HG03442 (cell line): ENCODE measurements around the gene SRRM1.
"Not testable (repeated sequence)": the region's sequence is repeated elsewhere in the genome, so short reads cannot be mapped to it uniquely, and the experiment has no call there.

Experiments
- ATAC-seq: cut with Tn5 transposase; IDR thresholded peaks from one replicate; pipeline ENCODE4 v1.9.1; 2021; ENCODE audit warnings: mild to moderate bottlenecking, moderate library complexity; ENCODE audit not compliant: unreplicated experiment

Gene SRRM1

DNA sequence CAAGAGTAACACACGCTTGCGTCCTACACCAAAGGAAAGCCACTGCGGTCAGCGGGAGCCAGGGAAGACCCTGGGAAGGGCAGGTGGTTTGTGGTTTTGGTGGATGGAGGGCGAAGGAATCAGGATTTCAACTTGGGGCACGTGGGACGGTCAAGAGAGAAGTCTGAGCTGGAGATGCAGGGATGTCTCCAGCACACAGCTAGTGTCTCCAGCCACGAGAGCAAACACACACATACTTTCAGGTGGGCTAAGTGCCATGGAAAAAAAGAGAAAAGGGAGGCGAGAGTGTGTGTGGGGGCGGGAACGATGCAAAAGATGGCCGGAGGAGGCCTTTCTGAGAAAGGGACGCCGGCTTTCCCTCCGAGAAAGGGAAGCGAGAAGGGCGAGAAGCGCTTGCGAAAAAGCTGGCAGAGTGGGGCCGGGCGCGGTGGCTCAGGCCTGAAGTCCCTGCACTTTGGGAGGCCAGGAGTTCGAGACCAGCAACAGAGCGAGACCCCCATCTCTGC, 1.4 kb upstream of the SRRM1 start:
- no peak for ATAC-seq

DNA sequence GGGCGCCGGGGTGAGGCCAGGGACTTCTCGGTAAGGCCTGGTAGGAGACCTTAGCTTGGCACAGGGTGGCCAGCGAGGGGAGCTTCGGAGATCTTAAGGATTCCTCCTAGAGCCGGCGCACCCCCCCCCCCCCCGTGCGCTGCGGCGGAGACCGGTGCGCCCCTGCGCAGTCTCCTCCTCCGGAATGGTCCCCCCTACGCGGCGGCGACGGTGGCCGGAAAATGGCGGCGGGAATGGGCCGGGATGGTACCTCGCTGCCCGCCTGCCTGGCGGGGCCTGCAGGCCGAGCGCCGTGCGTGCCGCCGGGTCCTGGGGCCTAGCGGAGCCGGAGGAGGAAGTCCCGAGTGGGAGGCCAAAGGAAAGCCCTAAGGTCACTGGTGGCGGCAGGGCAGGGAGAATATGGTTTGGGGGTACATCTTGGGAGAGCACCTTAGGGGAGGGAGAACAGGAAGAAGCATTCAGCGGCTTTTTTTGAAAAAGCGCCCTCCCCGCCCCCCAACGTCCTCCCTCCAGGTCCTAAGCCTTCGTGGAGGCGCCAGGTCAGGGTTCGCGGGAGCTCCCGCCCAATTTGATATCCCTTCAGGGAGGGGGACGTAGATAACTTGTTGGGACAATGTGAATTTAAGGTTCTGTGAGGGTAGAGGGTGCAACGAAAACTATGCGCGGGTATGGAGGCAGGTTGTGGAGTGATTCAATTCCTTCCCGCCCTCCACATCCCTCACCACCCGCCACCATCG, 429 bp downstream of the SRRM1 start:
- ATAC-seq, result peak; percentile 16

DNA sequence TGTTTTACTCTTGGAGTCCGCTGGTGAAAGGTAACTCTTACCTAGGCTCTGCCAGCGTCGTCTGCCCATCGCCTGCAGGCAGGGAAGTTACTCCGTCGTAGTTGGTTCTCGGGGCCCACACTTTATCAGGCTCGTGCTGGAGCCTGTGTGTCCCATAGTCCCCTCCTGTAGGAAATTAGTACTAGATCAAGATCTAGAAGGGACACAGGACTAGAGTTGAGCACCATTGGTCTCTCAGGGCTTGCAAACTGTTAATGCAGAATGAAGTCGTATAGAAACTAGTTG, 940 bp downstream of the SRRM1 start:
- ATAC-seq, result no peak

DNA sequence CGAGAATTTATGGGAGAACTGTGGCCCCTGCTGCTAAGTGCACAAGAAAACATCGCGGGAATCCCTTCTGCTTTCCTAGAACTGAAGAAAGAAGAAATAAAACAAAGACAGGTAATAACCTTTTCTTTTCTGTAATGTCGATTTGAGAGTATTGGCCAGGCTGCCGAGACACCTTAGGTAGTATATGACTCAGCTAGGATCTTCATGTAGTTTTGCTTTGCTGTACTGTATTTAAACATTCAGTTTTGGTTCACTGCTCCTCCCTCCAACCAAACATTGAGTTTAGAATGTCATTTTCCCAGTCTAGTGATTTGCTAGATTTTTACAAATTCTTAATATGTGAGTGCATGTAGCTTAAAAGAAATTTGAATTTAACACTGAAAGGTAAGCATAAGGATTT, 5.8 kb downstream of the SRRM1 start:
- no peak for ATAC-seq

DNA sequence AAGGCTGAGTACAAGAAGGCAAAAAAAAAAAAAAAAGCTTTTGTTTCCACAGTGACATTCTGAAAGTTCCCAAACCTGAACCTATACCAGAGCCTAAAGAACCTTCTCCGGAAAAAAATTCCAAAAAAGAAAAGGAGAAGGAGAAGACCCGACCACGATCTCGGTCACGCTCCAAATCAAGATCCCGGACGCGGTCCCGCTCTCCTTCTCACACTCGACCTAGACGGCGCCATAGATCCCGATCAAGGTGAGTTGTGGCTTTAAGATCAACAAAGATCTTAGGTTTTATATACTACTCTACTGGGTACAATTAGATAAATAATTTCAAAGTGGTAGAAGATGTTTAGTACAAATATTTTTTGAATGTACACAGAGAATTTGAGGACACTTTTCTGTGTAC, 9.3 kb downstream of the SRRM1 start:
- no peak for ATAC-seq

DNA sequence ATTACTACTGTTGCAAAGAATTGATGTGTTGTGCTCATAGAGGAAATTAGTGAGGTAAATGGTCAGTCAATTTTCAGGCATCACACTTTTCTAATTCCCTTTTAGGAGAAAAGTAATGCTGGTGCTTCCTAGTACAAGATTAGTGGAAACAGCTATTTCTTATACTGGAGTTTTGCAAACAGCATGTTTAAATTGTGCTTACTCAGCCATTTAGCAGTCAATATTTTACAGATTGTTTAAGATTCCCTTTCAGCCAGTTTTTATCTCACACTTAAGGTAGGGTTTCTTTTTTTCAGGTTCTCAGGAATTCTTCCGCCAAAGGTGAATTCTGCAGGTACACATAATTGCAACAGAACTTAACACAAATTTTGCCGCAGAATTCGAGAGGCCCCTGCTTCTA, 10.9 kb downstream of the SRRM1 start:
- no peak for ATAC-seq

DNA sequence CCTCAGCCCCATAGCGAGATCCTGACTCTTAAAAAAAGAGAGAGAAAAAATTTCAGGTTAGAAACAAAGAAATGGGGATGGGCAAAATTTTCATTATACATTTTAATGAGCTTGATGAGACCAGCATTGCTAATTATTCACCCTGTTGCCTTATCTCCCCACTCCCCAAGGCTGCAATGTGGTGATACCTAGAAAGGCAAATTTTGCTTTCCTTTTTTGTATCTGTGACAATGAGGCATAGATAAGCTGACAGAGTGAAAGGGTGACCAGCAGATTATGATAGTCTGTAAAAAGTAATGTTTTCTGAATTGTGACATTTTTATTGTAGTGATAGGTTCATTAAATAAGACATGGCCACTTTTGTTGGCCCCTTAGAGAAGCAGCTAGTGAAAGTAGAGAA, 12.9 kb downstream of the SRRM1 start:
- no peak for ATAC-seq

DNA sequence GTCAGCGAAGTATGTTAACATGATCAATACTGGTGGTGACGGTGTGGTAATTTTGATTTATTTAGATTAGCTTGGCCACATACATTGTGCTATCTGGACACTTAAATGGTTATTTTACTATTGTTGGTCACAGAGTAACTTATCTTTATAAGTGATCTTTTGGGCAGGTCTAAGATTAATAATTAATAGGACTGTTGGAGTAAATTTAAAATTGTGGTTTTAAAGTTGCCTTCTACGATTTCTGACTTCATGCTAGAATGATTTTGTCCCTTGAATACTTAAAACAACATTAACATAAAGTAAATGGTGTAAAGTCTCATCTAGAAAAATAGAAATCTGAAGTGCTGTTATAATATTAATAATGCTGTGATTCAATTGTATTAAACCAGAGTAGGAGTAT, 14.7 kb downstream of the SRRM1 start:
- ATAC-seq, result no peak

DNA sequence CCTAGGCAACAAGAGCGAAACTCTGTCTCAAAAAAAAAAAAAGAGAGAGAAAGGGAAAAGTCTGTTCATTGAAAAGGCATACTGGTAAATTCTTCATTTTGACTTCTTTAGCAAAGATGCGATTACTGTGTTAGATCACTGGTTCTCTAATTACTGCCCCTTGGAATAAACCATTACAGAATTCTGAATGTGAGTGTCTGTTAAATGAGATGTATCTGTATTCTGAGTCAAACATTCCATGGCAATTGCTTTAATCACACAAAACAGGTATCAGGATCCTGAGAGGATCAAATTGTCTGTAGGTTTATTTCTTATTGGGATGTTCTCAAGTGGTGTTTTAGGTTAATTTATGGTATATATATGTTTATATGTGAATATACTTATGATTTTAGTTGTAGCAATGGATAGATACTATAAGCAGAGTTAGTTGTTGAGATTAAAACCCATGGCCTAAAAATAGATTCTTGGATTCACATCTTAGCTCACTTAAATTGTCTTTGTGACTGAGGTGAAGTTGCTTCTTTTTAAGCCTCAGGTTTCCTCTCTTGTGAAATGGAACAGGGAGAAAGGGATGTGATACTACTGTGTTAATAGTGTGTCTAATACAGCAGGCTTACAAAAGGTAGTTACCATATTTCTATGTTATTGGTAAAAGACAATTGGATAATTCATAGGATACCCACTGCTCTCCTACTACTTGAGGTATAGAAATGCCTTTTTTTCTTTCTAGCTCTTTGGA, 16.2 kb downstream of the SRRM1 start:
- ATAC-seq, result no peak

DNA sequence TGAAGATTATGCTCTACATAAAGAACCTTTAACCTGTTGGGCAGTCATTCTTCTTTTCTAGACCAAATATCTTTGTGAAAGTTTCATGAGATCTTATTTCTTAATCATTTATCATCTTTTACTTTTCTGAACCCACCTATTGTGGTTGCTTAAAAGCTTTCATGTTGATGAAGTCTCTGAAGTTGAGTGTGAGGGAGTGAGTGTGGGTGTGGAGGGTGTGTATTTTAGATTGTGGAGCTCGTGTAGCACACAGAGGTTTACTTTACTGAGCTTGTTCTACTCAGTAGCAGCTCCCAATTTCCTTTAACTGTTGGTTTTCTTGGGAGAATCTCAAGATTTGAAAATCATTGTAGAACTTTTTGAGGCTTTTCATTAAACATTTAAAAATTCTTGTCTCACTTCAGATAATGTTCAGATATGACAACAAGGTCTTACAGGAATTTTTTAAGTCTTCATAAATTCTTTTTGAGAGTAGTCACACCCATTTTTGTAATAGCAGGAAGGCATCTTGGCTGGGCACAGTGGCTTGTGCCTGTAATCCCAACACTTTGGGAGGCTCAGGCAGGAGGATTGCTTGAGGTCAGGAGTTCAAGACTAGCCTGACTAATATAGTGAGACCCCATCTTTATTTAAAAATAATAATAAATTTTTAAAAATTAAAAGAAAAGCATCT, 17.0 kb downstream of the SRRM1 start:
- no peak for ATAC-seq

DNA sequence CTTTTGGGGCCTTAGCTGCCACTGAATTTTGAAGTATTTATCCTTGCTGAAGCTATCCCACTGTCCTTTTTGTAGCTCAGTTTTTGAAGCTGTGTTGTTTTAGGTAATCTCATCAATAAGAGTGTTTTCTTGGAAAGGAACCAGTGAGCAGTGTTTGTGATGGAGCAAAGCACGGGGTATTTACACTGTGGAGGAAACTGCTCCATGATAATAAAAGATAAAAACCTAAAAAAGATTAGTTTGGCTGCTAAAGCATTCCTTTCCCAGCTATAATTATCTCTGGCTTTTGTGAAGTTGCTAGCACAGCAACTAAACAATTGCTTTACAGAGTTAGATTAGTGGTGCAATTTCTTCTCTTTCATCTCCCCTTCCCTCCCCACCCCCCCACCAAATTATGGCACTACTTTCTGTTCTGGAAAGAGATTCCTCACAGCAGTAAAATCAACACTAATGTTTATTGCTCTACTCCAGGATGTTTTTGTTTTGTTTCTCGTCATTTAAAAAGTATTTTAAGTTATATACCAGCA, 21.5 kb downstream of the SRRM1 start:
- ATAC-seq, result no peak

DNA sequence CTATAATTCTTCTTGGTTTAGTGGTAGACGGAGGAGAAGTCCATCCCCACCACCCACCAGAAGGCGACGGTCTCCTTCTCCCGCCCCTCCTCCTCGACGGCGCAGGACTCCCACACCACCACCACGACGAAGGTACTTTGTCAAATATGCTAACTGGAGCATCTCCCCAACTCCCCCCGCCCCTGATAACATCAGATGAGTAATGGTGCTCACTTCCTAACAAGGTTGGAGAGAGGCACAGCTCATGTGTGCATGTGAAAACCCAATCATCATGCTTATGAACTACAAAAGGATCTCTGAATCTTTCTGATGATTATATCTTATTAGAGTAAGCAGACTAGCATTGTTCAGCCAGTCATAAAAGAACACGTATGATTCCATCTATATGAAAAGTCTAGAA, 23.7 kb downstream of the SRRM1 start:
- no peak for ATAC-seq

DNA sequence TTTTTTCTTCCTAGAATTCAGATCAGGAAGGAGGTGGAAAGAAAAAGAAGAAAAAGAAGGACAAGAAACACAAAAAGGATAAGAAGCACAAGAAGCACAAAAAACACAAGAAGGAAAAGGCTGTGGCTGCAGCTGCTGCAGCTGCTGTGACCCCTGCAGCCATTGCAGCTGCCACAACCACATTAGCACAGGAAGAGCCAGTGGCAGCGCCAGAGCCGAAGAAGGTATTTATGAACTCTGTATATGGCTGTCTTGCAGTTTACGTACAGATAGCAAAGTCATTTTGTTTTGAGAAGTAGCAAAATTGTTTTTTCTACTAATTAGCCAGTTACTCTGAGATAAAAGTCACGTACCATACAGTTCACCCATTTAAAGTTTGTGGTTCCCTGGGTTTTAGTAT, 28.3 kb downstream of the SRRM1 start:
- not testable (repeated sequence) for ATAC-seq

DNA sequence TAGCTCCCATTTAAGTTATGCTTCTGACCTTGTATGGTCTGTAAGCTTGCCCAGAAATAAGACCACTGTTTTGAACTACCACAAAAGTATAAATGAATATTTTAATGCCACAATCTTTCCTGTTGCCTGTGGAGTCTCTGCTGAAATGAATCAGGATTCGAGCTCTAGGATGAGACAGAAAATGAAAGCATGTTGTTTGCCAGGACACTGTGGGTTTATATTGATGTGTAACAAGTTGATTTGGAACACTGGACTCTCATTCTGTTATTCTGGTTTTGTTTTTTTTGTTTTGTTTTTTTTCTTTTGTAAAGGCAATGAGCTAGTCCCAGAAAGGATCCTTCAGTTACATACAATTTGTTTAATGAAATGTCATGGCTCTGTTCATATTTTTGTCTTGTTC, 29.6 kb downstream of the SRRM1 start:
- ATAC-seq, result not testable (repeated sequence)

DNA sequence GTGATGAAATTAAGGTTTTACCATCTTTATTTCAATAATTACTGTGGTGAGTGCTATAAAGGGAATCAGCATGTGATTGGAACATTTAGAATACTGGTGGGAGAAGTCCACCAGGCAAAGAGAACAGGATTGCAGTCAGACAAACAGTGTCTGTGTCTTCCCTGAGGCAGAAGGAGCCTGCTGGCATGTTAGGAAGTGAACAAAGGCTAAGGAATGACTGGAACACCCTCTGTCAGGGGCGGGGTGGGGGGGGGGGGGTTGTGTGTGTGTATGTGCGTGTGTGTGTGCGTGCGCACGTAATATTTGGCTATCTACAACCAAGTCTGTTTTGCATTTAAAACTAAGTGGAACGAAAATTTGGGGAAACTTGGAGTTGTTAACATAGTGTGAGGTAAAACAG, 30.2 kb downstream of the SRRM1 start:
- ATAC-seq, result no peak

DNA sequence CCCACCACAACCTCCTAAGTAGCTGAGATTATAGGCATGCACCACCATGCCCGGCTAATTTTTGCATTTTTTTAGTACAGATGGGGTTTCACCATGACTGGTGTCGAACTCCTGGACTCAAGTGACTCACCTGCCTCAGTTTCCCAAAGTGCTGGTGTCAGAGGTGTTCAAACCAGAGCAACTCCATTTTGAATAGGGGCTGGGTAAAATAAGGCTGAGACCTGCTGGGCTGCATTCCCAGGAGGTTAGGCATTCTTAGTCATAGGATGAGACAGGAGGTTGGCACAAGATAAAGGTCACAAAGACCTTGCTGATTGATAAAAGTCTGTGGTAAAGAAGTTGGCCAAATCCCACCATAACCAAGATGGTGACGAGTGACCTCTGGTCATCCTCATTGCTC, 35.3 kb downstream of the SRRM1 start:
- ATAC-seq, result not testable (repeated sequence)

DNA sequence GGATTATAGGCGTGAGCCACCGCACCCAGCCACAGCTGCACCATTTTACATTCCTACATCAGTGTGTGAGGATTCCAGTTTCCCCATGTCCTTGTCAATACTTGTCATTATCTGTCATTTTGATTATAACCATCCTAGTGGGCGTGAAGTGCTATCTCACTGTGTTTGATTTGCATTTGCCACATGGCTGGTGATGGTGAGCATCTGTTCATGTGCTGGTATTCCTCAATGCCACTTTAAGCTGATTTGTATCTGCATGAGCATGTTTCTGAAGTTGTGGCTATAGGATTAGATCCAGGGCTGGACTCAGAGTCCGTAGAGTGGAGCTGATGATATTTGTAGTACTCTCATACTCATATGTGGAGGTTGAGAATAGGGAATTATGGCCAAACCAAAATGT, 36.6 kb downstream of the SRRM1 start:
- no peak for ATAC-seq

DNA sequence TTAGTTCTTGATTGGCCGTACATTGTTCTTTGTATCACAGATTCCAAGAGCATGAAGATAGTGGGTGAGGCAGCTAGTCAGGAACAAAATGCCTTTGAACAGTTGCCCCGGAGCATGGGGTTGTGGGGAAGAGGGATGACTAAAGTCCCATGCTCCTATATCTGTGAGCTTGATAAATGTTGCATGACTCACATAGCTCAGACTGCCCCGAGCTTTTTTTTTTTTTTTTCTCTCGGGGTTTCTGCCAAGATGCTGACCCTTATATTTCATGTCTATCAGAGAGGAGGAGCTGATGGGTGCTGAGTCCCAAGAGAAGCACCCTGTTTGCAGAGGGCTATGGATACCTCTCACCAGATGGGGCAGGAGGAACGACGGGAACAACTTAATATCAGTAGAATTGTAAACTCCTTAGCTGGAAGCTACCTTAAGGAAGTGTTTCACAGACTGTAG, 40.6 kb downstream of the SRRM1 start:
- ATAC-seq, result no peak

DNA sequence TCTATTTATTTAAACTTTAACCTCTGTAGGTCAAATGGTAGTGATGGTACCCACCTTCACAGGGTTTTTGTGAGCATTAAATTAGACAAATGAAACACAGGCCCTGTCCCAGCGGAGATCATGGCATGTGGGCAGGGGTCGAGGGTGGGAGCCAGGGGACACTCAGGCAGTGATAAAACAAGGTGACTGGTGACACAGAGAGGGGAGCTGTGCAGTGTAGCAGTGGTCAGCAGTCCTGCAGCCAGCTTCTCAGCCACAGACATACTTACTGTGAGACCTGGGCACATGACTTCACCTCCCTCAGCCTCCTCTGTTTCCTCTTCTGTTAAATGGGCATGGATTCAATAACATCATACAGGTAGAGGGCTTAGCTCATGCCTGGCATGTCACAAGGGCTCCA, 44.9 kb downstream of the SRRM1 start:
- ATAC-seq, result no peak

DNA sequence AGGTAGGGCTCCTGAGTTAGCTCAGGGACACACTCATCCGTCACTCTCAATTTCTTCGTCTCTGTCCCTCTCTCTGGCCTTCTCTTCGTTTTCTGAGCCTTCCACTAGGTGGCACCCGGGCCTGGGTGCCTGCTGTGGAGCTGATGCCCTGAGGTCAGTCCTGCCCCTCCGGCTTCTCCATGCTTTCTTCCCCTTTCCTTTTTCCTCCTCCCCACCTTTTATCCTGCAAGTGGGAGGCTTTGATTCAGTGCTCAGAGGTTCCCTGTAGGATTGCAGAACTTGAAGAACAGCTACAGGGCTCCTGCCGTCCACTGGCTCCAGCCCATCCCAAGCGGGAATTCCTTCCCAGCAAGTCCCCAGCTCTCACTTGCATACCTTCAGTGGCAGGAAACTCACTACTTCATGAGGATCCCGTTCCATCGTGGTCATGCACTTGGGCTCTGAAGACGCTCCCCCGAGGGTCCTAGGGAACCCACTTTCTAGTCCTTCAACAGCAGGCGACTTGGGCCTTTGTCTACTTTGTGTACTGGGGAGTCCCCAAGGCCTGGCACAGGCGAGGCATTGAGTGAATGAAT, 45.6 kb downstream of the SRRM1 start:
- no peak for ATAC-seq

DNA sequence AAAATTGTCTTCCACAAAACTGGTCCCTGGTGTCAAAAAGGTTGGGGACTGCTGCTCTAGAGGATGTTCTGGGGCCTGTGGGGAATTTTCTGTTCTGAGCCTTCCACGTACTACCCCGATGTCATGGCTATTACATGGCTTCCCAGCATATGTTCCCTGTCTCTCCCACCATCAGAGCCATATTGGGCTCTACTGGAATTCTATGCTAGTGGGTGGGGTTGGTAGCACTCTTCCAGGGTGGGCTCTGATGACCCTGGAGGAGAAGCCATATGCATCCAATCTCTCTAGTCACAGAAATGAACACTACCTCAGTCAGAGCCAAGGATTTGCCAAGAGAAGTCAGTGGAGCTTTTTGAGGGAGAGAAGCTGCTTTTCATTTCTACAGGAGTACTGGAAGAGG, 47.9 kb downstream of the SRRM1 start:
- no peak for ATAC-seq
